H1 (cell line): ENCODE measurements around the gene PRF1. TPM values are rescaled to one million over a fixed set of nuclear protein-coding genes. Genes with fewer than 3 reads are reported as not detected.

ENCODE experiments used
- CTCF ChIA-PET: fragments of 300-600 bp; sonication (Branson Sonifier 250); formaldehyde crosslinking; loops from one replicate; lab custom pipeline; 2021; ENCODE audit not compliant: partially characterized antibody; lab: Charles Lee
- POLR2A ChIA-PET: fragments of 300-600 bp; sonication (Branson Sonifier 250); formaldehyde crosslinking; loops from one replicate; lab custom pipeline; 2021; ENCODE audit warnings: inconsistent platforms; ENCODE audit not compliant: partially characterized antibody; lab: Charles Lee
- DNase-seq, 2 experiments: peaks; one replicate each; pipeline versions ENCODE4 v3.0.0 to v3.0.0-alpha.2; 2010 to 2022; ENCODE audit warnings: low spot score in 2 of 2, low read depth in 1 of 2, mixed read lengths in 1 of 2
- FAIRE-seq: peaks from 2 replicates; lab custom pipeline; 2011; peaks lifted over from hg19 to GRCh38; lab: Jason Lieb, UNC
- H2AFZ ChIP-seq: 2 replicates; pipeline ENCODE4 v1.8.1; 2012; ENCODE audit warnings: low read length, inconsistent platforms
- H2AK5ac ChIP-seq: 2 replicates; pipeline ENCODE4 v1.6.1; 2013; ENCODE audit warnings: low read depth, low read length
- H2BK120ac ChIP-seq: replicated peaks from 2 replicates; pipeline ENCODE3; 2013; ENCODE audit warnings: low read depth, low read length, inconsistent platforms
- H2BK12ac ChIP-seq: 2 replicates; pipeline ENCODE4 v1.6.1; 2013; ENCODE audit warnings: low read depth, low read length
- H2BK15ac ChIP-seq: 2 replicates; pipeline ENCODE4 v1.6.1; 2013; ENCODE audit warnings: low read length
- H2BK20ac ChIP-seq: 2 replicates; pipeline ENCODE4 v1.6.1; 2013; ENCODE audit warnings: low read length
- H2BK5ac ChIP-seq: 2 replicates; pipeline ENCODE4 v1.6.1; 2013; ENCODE audit warnings: low read depth, low read length
- H3K14ac ChIP-seq: 2 replicates; pipeline ENCODE4 v1.6.1; 2013; ENCODE audit warnings: inconsistent platforms; ENCODE audit not compliant: insufficient read length
- H3K18ac ChIP-seq: 2 replicates; pipeline ENCODE4 v1.6.1; 2013; ENCODE audit warnings: low read length; ENCODE audit errors: extremely low read depth
- H3K23ac ChIP-seq: 2 replicates; pipeline ENCODE4 v1.6.1; 2013; ENCODE audit warnings: inconsistent platforms; ENCODE audit not compliant: insufficient read length
- H3K23me2 ChIP-seq: 2 replicates; pipeline ENCODE4 v1.6.1; 2013; ENCODE audit warnings: low read depth, low read length
- H3K27ac ChIP-seq: 2 replicates; pipeline ENCODE4 v1.6.1; 2011; ENCODE audit warnings: low read depth, low read length, inconsistent platforms
- H3K27me3 ChIP-seq, 4 experiments: replicated peaks in 1 of 4; 1 replicate in 1 of 4; 2 replicates in 3 of 4; pipeline versions ENCODE4 v1.6.1 to v1.8.1; 2011 to 2013; ENCODE audit warnings: low read length in 3 of 4, mild to moderate bottlenecking in 3 of 4, inconsistent platforms in 2 of 4, mixed read lengths in 2 of 4, moderate library complexity in 1 of 4; ENCODE audit not compliant: control insufficient read depth in 3 of 4, insufficient read depth in 3 of 4; ENCODE audit errors: extremely low read depth in 1 of 4
- H3K36me3 ChIP-seq, 4 experiments: 2 replicates each; pipeline versions ENCODE4 v1.6.1 to v1.8.1; 2011 to 2013; ENCODE audit warnings: mild to moderate bottlenecking in 4 of 4, low read length in 3 of 4, moderate library complexity in 2 of 4, control low read depth in 1 of 4, inconsistent platforms in 1 of 4; ENCODE audit not compliant: insufficient read depth in 4 of 4, control insufficient read depth in 2 of 4
- H3K4ac ChIP-seq: replicated peaks from 2 replicates; pipeline ENCODE3; 2013; ENCODE audit warnings: low read length, low read depth, mixed read lengths, inconsistent platforms; ENCODE audit not compliant: insufficient read length
- H3K4me1 ChIP-seq, 4 experiments: replicated peaks in 1 of 4; 1 replicate in 1 of 4; 2 replicates in 3 of 4; pipeline versions ENCODE4 v1.6.1 to v1.8.1; 2011 to 2013; ENCODE audit warnings: low read length in 3 of 4, inconsistent platforms in 2 of 4, mixed read lengths in 1 of 4; ENCODE audit not compliant: insufficient read depth in 4 of 4, control insufficient read depth in 3 of 4
- H3K4me2 ChIP-seq, 2 experiments: 2 replicates each; pipeline versions ENCODE4 v1.6.1 to v1.8.1; 2011 to 2013; ENCODE audit warnings: low read depth in 2 of 2, low read length in 2 of 2, control low read depth in 1 of 2, inconsistent platforms in 1 of 2, mild to moderate bottlenecking in 1 of 2; ENCODE audit not compliant: insufficient read depth in 1 of 2
- H3K4me3 ChIP-seq, 4 experiments: fragments of 200-600, 300-600 bp in 1 of 4; sonication (generic), shearing (Covaris generic), sonication (Bioruptor Twin) in 1 of 4; 2 replicates each; pipeline versions ENCODE4 v1.5.1 to v1.8.1; 2011 to 2016; ENCODE audit warnings: low read length in 4 of 4, low read depth in 3 of 4, control low read depth in 2 of 4, inconsistent platforms in 2 of 4, mild to moderate bottlenecking in 2 of 4, mixed read lengths in 1 of 4, moderate library complexity in 1 of 4; ENCODE audit not compliant: insufficient read depth in 2 of 4; ENCODE audit errors: extremely low read depth in 1 of 4
- H3K56ac ChIP-seq: replicated peaks from 2 replicates; pipeline ENCODE3; 2013; ENCODE audit warnings: low read depth, mild to moderate bottlenecking, mixed read lengths, low read length, inconsistent platforms; ENCODE audit not compliant: insufficient read length
- H3K79me1 ChIP-seq: 2 replicates; pipeline ENCODE4 v1.6.1; 2013; ENCODE audit warnings: low read depth, low read length, control low read depth
- H3K79me2 ChIP-seq, 2 experiments: 2 replicates each; pipeline versions ENCODE4 v1.6.1 to v1.8.1; 2012 to 2013; ENCODE audit warnings: low read length in 2 of 2, mild to moderate bottlenecking in 2 of 2, inconsistent platforms in 1 of 2; ENCODE audit not compliant: insufficient read depth in 2 of 2, control insufficient read depth in 1 of 2
- H3K9ac ChIP-seq, 4 experiments: replicated peaks in 1 of 4; 1 replicate in 1 of 4; 2 replicates in 3 of 4; pipeline versions ENCODE4 v1.6.1 to v1.8.1; 2011 to 2013; ENCODE audit warnings: low read depth in 3 of 4, low read length in 3 of 4, control low read depth in 2 of 4, mild to moderate bottlenecking in 2 of 4, moderate library complexity in 2 of 4, inconsistent platforms in 1 of 4; ENCODE audit errors: extremely low read depth in 1 of 4
- H3K9me3 ChIP-seq, 2 experiments: 2 replicates each; pipeline versions ENCODE4 v1.6.1 to v1.8.1; 2012 to 2013; ENCODE audit warnings: mild to moderate bottlenecking in 2 of 2, moderate library complexity in 2 of 2, control low read depth in 1 of 2, inconsistent platforms in 1 of 2, low read depth in 1 of 2, low read length in 1 of 2, mixed read lengths in 1 of 2; ENCODE audit not compliant: insufficient read depth in 2 of 2
- H4K20me1 ChIP-seq, 2 experiments: replicated peaks in 1 of 2; 2 replicates each; pipeline versions ENCODE3 to v1.8.1; 2011 to 2013; ENCODE audit warnings: inconsistent platforms in 2 of 2, low read length in 2 of 2, mild to moderate bottlenecking in 1 of 2; ENCODE audit not compliant: insufficient read depth in 2 of 2, control insufficient read depth in 1 of 2
- H4K5ac ChIP-seq: 2 replicates; pipeline ENCODE4 v1.6.1; 2013; ENCODE audit warnings: low read length, low read depth, mixed read lengths, inconsistent platforms; ENCODE audit not compliant: insufficient read length
- H4K8ac ChIP-seq: 2 replicates; pipeline ENCODE4 v1.8.0; 2013; ENCODE audit warnings: mild to moderate bottlenecking, moderate library complexity, low read length, inconsistent platforms; ENCODE audit not compliant: insufficient read depth; ENCODE audit errors: extremely low read depth
- H4K91ac ChIP-seq: replicated peaks from 2 replicates; pipeline ENCODE3; 2013; ENCODE audit warnings: low read length, mixed read lengths, inconsistent platforms; ENCODE audit not compliant: insufficient read length
- BCL11A ChIP-seq, 2 experiments: IDR thresholded peaks; one replicate each; pipeline ENCODE4 v1.6.1; 2011; ENCODE audit warnings: low read depth in 2 of 2, low read length in 2 of 2, mild to moderate bottlenecking in 2 of 2
- CEBPB ChIP-seq: IDR thresholded peaks from 2 replicates; pipeline ENCODE4 v1.6.1; 2012; ENCODE audit warnings: low read depth, low read length
- CHD1 ChIP-seq: IDR thresholded peaks from 2 replicates; pipeline ENCODE4 v1.6.1; 2012; ENCODE audit warnings: low read depth, low read length, improper control_type of control experiment
- CHD2 ChIP-seq: IDR thresholded peaks from 2 replicates; pipeline ENCODE4 v1.6.1; 2012; ENCODE audit warnings: low read length, improper control_type of control experiment
- CREB1 ChIP-seq: IDR thresholded peaks from 2 replicates; pipeline ENCODE4 v1.6.1; 2012; ENCODE audit warnings: inconsistent platforms
- JUND ChIP-seq: IDR thresholded peaks from 2 replicates; pipeline ENCODE4 v1.6.1; 2011; ENCODE audit warnings: mild to moderate bottlenecking, improper control_type of control experiment, low read length
- KDM5A ChIP-seq: fragments of 200-600 bp; IDR thresholded peaks from 2 replicates; pipeline ENCODE4 v1.7.1; 2012; ENCODE audit warnings: mild to moderate bottlenecking, low read length, inconsistent platforms, mixed read lengths
- MAFK ChIP-seq: IDR thresholded peaks from 2 replicates; pipeline ENCODE4 v1.6.1; 2012; ENCODE audit warnings: low read depth, mild to moderate bottlenecking, improper control_type of control experiment, low read length
- POU5F1 ChIP-seq: IDR thresholded peaks from 2 replicates; pipeline ENCODE4 v1.6.1; 2011; ENCODE audit warnings: low read depth, mild to moderate bottlenecking, low read length, moderate library complexity
- RAD21 ChIP-seq, 2 experiments: IDR thresholded peaks in 1 of 2; conservative IDR thresholded peaks in 1 of 2; 2 replicates each; pipeline ENCODE4 v1.6.1; 2011; ENCODE audit warnings: low read depth in 2 of 2, low read length in 2 of 2, improper control_type of control experiment in 1 of 2, inconsistent platforms in 1 of 2, mild to moderate bottlenecking in 1 of 2, moderate library complexity in 1 of 2
- SIN3A ChIP-seq, 2 experiments: IDR thresholded peaks in 1 of 2; conservative IDR thresholded peaks in 1 of 2; 2 replicates each; pipeline ENCODE4 v1.6.1; 2011 to 2012; ENCODE audit warnings: low read length in 2 of 2, improper control_type of control experiment in 1 of 2, low read depth in 1 of 2, mild to moderate bottlenecking in 1 of 2
- SP4 ChIP-seq: IDR thresholded peaks from 2 replicates; pipeline ENCODE4 v1.6.1; 2012; ENCODE audit warnings: low read length, inconsistent platforms
- WGBS, 2 experiments: shearing (Covaris generic) in 1 of 2; methylation state at CpG; one replicate each; pipeline versions ENCODE4 v1.1.6 to v1.1.7; 2013 to 2015; ENCODE audit warnings: low lambda C conversion rate in 2 of 2, mixed read lengths in 2 of 2, inconsistent platforms in 1 of 2, low coverage in 1 of 2, missing lambda C conversion rate in 1 of 2; ENCODE audit not compliant: insufficient replicate concordance in 2 of 2, insufficient coverage in 1 of 2, insufficient read length in 1 of 2; ENCODE audit errors: extremely low coverage in 1 of 2, missing lambda C conversion rate in 1 of 2; 5-methylcytosine and 5-hydroxymethylcytosine counted together
- polyA plus RNA-seq, 7 experiments: library from polyadenylated mRNA; depleted of rRNA in 3 of 7; stranded (reverse) in 5 of 7; unstranded in 2 of 7; fragments of >200 nt in 5 of 7; fragments of 200-250 nt in 2 of 7; gene quantifications; 1 replicate in 5 of 7; 2 replicates in 1 of 7; 4 replicates in 1 of 7; pipeline versions ENCODE4 v1.2.1 to v1.2.3, GENCODE V29; 2011 to 2013; ENCODE audit warnings: missing spikeins in 2 of 7, mixed read lengths in 2 of 7
- total RNA-seq: library from RNA; stranded (reverse); fragmentation: NEBNext Ultra II Directional; extraction: Animal tissue kit (Norgen Biotek cat#: 25700); gene quantifications from 2 replicates; pipeline ENCODE4 v1.2.1, GENCODE V29; 2021

Gene PRF1
- total and polyA plus RNA-seq, 2 of the 8 experiments (the other 6 are each of a cell fraction or from before 2014, with no cell fraction given): 0.15 TPM; not detected in 1

- Histone ChIP-seq H3K18ac (peak overlapping the region; percentile 15), H3K9ac (no peak overlapping the region), H4K8ac (peak overlapping the region; percentile 22; the same call in 1 of the 2 replicates), H2AK5ac (no peak overlapping the region), H3K4me1 (peaks cover 0 to 6% (median 3%) of the 10 kb centered on the region in 4 experiments; a peak in 4 of 7 replicates), H3K27me3 (no peaks in the 10 kb centered on the region), H4K91ac (no peak overlapping the region), H2BK15ac (0 out of 2 replicates have a peak overlapping the region, but pooled peaks have one; percentile 29), H3K27ac (no peak overlapping the region), H2AFZ (no peak overlapping the region), H3K79me1 (no peaks in the 10 kb centered on the region), H2BK20ac (no peak overlapping the region), H3K4me2 (peak overlapping the region in 1 of 2 experiments; percentile 45; a peak in 2 of 4 replicates), H2BK5ac (peak overlapping the region; percentile 39; the same call in 1 of the 2 replicates), H3K56ac (no peak overlapping the region), H2BK12ac (0 out of 2 replicates have a peak overlapping the region, but pooled peaks have one; percentile 33), H3K79me2 (no peaks in the 10 kb centered on the region), H4K5ac (peak overlapping the region; percentile 41), H3K9me3 (no peaks in the 10 kb centered on the region), H3K4ac (no peak overlapping the region), H3K23ac (no peak overlapping the region), H3K36me3 (no peaks in the 10 kb centered on the region; a peak in 1 of 8 replicates), H3K23me2 (no peaks in the 10 kb centered on the region), H2BK120ac (no peak overlapping the region), H3K4me3 (no peak overlapping the region), H4K20me1 (peaks cover 2% of the 10 kb centered on the region in 2 experiments), H3K14ac (no peak overlapping the region)
- CTCF ChIA-PET: interaction anchor here (0.6 to 5.7 kb wide), 46 partner anchors 8 to 1225 kb away, joined by 3 to 58 read pairs (median 4); partner anchors contain the start of genes ADAMTS14, EIF4EBP2 and PALD1
- DNase-seq: peak in 1 of 2 experiments; percentile 80
- peak; percentile 57 for FAIRE-seq
- WGBS, 2 experiments: 73% methylated on average over 19 of the region's 20 CpGs; no CpG with 5 or more reads in 1 of the 2 experiments
- POLR2A ChIA-PET: no interaction called here
- no peak for TF ChIP-seq BCL11A (IDR thresholded peaks at IDR 0.05; ENCODE audit: low read depth in 2 of 2, low read length in 2 of 2)
- TF ChIP-seq CHD1: no peak
- no peak for TF ChIP-seq CHD2
- no peak for TF ChIP-seq CREB1
- TF ChIP-seq RAD21 (IDR thresholded peaks at IDR 0.05 in 1 of 2, conservative IDR thresholded peaks at IDR 0.05 in 1 of 2; ENCODE audit: low read depth in 2 of 2, low read length in 2 of 2): peak; percentile 37 to 63; a peak in 3 of 4 replicates
- no peak for TF ChIP-seq SIN3A (conservative IDR thresholded peaks at IDR 0.05 in 1 of 2, IDR thresholded peaks at IDR 0.05 in 1 of 2; ENCODE audit: low read depth in 1 of 2, low read length in 2 of 2)
- TF ChIP-seq POU5F1: no peak
- no peak for TF ChIP-seq JUND
- TF ChIP-seq CEBPB: no peak
- no peak for TF ChIP-seq KDM5A
- no peak for TF ChIP-seq SP4
- TF ChIP-seq MAFK: no peak
These were observed 43.4 kb downstream of the PRF1 start for GRCh38 chr10:70558871-70559810.
